CD4-positive, alpha-beta T cell treated with Interleukin-6 for 4 hours (primary cell): ENCODE data around the gene ARAP1.

Experiments used
- DNase-seq: peaks from one replicate; pipeline ENCODE4 v3.0.0-alpha.2; 2020; ENCODE audit warnings: mixed read lengths

Gene ARAP1

GRCh38 chr11:72702577-72703241, 49.5 kb downstream of the ARAP1 start:
- DNase-seq = no peak

- DNase-seq = no peak
These were observed 50.1 kb downstream of the ARAP1 start for GRCh38 chr11:72702096-72702495.

GRCh38 chr11:72701466-72701865, 50.7 kb downstream of the ARAP1 start:
- no peak for DNase-seq

- DNase-seq = no peak
These were observed 52.1 kb downstream of the ARAP1 start for GRCh38 chr11:72700146-72700545.

- DNase-seq = no peak
These were observed 54.4 kb downstream of the ARAP1 start for GRCh38 chr11:72697814-72698213.

- no peak for DNase-seq
These were observed 55.1 kb downstream of the ARAP1 start for GRCh38 chr11:72696866-72697700.

GRCh38 chr11:72695354-72695753, 56.9 kb downstream of the ARAP1 start:
- DNase-seq = no peak

- no peak for DNase-seq
These were observed 58.8 kb downstream of the ARAP1 start for GRCh38 chr11:72693271-72693968.

GRCh38 chr11:72692498-72693237, 59.5 kb downstream of the ARAP1 start:
- no peak for DNase-seq

GRCh38 chr11:72690166-72690565, 62.0 kb downstream of the ARAP1 start:
- DNase-seq = no peak

- DNase-seq = no peak
These were observed 63.3 kb downstream of the ARAP1 start for GRCh38 chr11:72688929-72689328.

GRCh38 chr11:72688486-72688885, 63.7 kb downstream of the ARAP1 start:
- DNase-seq = no peak

- DNase-seq = no peak
These were observed 64.9 kb downstream of the ARAP1 start for GRCh38 chr11:72687326-72687725.

GRCh38 chr11:72686639-72687220, 65.5 kb downstream of the ARAP1 start:
- DNase-seq = no peak

- no peak for DNase-seq
These were observed 66.4 kb downstream of the ARAP1 start for GRCh38 chr11:72685560-72686480.

- DNase-seq = peak; percentile 60
These were observed 67.8 kb downstream of the ARAP1 start for GRCh38 chr11:72684236-72684912.

- peak; percentile 68 for DNase-seq
These were observed 68.4 kb downstream of the ARAP1 start for GRCh38 chr11:72683782-72684200.

- no peak for DNase-seq
These were observed 69.4 kb downstream of the ARAP1 start for GRCh38 chr11:72682858-72683243.

GRCh38 chr11:72682238-72682857, 69.9 kb downstream of the ARAP1 start:
- no peak for DNase-seq
